GM12864 (cell line): ENCODE results near the gene OR2T11.
"Not testable (repeated sequence)": the region's sequence is repeated elsewhere in the genome, so short reads cannot be mapped to it uniquely, and the experiment has no call there.

Experiments used
- DNase-seq: peaks from one replicate; pipeline ENCODE4 v3.0.0-alpha.2; 2011; ENCODE audit warnings: low read depth
- H3K4me3 ChIP-seq: 2 replicates; pipeline ENCODE4 v1.5.1; 2011; ENCODE audit warnings: mild to moderate bottlenecking, low read depth, low read length, control low read depth
- CTCF ChIP-seq: IDR thresholded peaks from 2 replicates; pipeline ENCODE4 v1.5.1; 2011; ENCODE audit warnings: low read depth, mild to moderate bottlenecking, moderate library complexity, low read length, control low read depth, inconsistent platforms; ENCODE audit errors: missing control alignments

The OR2T11 gene

GRCh38 chr1:248634991-248635390 is at the start of gene OR2T11:
TSS of gene OR2T11 (minus strand) at chr1:248635091. CDS start at chr1:248627128, 7,963 bp downstream.
- not testable (repeated sequence) for DNase-seq, H3K4me3 ChIP-seq

GRCh38 chr1:248681651-248682050 is 46.8 kb upstream of the OR2T11 start:
- DNase-seq: no peak
- no peak for TF ChIP-seq CTCF
- no peak overlapping the region for H3K4me3 ChIP-seq

- DNase-seq: no peak
- no peak for TF ChIP-seq CTCF
- H3K4me3 ChIP-seq: no peak overlapping the region
Measured at GRCh38 chr1:248670003-248670402, 35.1 kb upstream of the OR2T11 start.

- DNase-seq: peak; percentile 19
- H3K4me3 ChIP-seq: not testable (repeated sequence)
Measured at GRCh38 chr1:248663453-248664328, 28.8 kb upstream of the OR2T11 start.

GRCh38 chr1:248656797-248657196 is 21.9 kb upstream of the OR2T11 start:
- peak; percentile 7 for DNase-seq
- H3K4me3 ChIP-seq: not testable (repeated sequence)

GRCh38 chr1:248655354-248655753 is 20.5 kb upstream of the OR2T11 start, which contains the start of gene OR2T27:
TSS of gene OR2T27 (minus strand) at chr1:248655528. CDS start at chr1:248650884, 4,644 bp downstream.
- not testable (repeated sequence) for DNase-seq, H3K4me3 ChIP-seq

- not testable (repeated sequence) for DNase-seq, H3K4me3 ChIP-seq
Measured at GRCh38 chr1:248648770-248649536, 14.1 kb upstream of the OR2T11 start.

GRCh38 chr1:248645178-248645577 is 10.3 kb upstream of the OR2T11 start, which contains the start of gene OR2T35:
TSS of gene OR2T35 (minus strand) at chr1:248645278. CDS start at chr1:248639258, 6,020 bp downstream.
- not testable (repeated sequence) for DNase-seq, H3K4me3 ChIP-seq

GRCh38 chr1:248642971-248643651 is 8.2 kb upstream of the OR2T11 start:
- not testable (repeated sequence) for H3K4me3 ChIP-seq, DNase-seq

- DNase-seq: not testable (repeated sequence)
Measured at GRCh38 chr1:248641583-248641982, 6.7 kb upstream of the OR2T11 start.

GRCh38 chr1:248640906-248641305 is 6.0 kb upstream of the OR2T11 start:
- DNase-seq, H3K4me3 ChIP-seq: not testable (repeated sequence)

More at GRCh38 chr1:248641583-248641982, 6.7 kb upstream of the OR2T11 start:
- H3K4me3 ChIP-seq: not testable (repeated sequence)

- not testable (repeated sequence) for DNase-seq, H3K4me3 ChIP-seq
Measured at GRCh38 chr1:248639652-248640051, 4.8 kb upstream of the OR2T11 start.

- DNase-seq: not testable (repeated sequence)
Measured at GRCh38 chr1:248636612-248637011, 1.7 kb upstream of the OR2T11 start.

More at GRCh38 chr1:248636612-248637011, 1.7 kb upstream of the OR2T11 start:
- not testable (repeated sequence) for H3K4me3 ChIP-seq
